CD4-positive, CD25-positive, alpha-beta regulatory T cell (primary cell): ENCODE measurements around the gene SBK2. TPM values are rescaled to one million over a fixed set of nuclear protein-coding genes. Genes with fewer than 3 reads are reported as not detected.

Source experiments
- ATAC-seq, 2 donors: fragments of 150-1000 bp; cut with Tn5 transposase; one replicate each; pipeline ENCODE4 v1.10.0; 2021; ENCODE audit warnings: low read depth in 2 of 2, moderate number of reproducible peaks in 2 of 2, moderate library complexity in 1 of 2
- DNase-seq, 3 donors: peaks; one replicate each; pipeline versions ENCODE4 v3.0.0 to v3.0.0-alpha.2; 2012 to 2022; ENCODE audit warnings: mixed read lengths in 1 of 3
- H3K27ac ChIP-seq: one replicate; pipeline ENCODE4 v1.7.0; 2013; ENCODE audit warnings: mild to moderate bottlenecking, low read length; ENCODE audit not compliant: insufficient read depth, poor library complexity, severe bottlenecking
- H3K27me3 ChIP-seq: one replicate; pipeline ENCODE4 v1.7.0; 2013; ENCODE audit warnings: low read length; ENCODE audit not compliant: control insufficient read depth, insufficient read depth
- H3K36me3 ChIP-seq: one replicate; pipeline ENCODE4 v1.7.0; 2013; ENCODE audit warnings: mild to moderate bottlenecking, low read length, moderate library complexity; ENCODE audit not compliant: control insufficient read depth, insufficient read depth
- H3K4me1 ChIP-seq: 2 replicates; pipeline ENCODE4 v1.7.0; 2013; ENCODE audit warnings: mild to moderate bottlenecking, low read length; ENCODE audit not compliant: insufficient read depth, control insufficient read depth, poor library complexity, severe bottlenecking
- H3K4me3 ChIP-seq: one replicate; pipeline ENCODE4 v1.7.0; 2013; ENCODE audit warnings: low read depth, mild to moderate bottlenecking, low read length, moderate library complexity
- H3K9me3 ChIP-seq, 2 experiments: 1 replicate in 1 of 2; 2 replicates in 1 of 2; pipeline ENCODE4 v1.7.0; 2013; ENCODE audit warnings: low read length in 2 of 2, mild to moderate bottlenecking in 1 of 2, moderate library complexity in 1 of 2; ENCODE audit not compliant: control insufficient read depth in 2 of 2
- H3K27ac Mint-ChIP-seq, 3 donors: one replicate each; pipeline ENCODE4 v1.8.0; 2020 to 2022; ENCODE audit warnings: mild to moderate bottlenecking in 3 of 3, mixed read lengths in 3 of 3, moderate library complexity in 2 of 3
- H3K27me3 Mint-ChIP-seq: one replicate; pipeline ENCODE4 v1.8.0; 2022; ENCODE audit warnings: mild to moderate bottlenecking, mixed read lengths
- H3K36me3 Mint-ChIP-seq: one replicate; pipeline ENCODE4 v1.8.0; 2020; ENCODE audit warnings: mixed read lengths
- H3K4me1 Mint-ChIP-seq, 4 donors: one replicate each; pipeline ENCODE4 v1.8.0; 2020 to 2022; ENCODE audit warnings: mixed read lengths in 4 of 4, mild to moderate bottlenecking in 1 of 4
- H3K4me3 Mint-ChIP-seq, 4 donors: one replicate each; pipeline ENCODE4 v1.8.0; 2020 to 2022; ENCODE audit warnings: mild to moderate bottlenecking in 4 of 4, mixed read lengths in 4 of 4, moderate library complexity in 3 of 4
- H3K9me3 Mint-ChIP-seq, 7 donors: one replicate each; pipeline ENCODE4 v1.8.0; 2020 to 2022; ENCODE audit warnings: mixed read lengths in 7 of 7, mild to moderate bottlenecking in 3 of 7, moderate library complexity in 2 of 7
- polyA plus RNA-seq, 4 donors: library from polyadenylated mRNA; unstranded; fragments of 300-500 nt; fragmentation: Illumina TruSeq; gene quantifications; one replicate each; pipeline ENCODE4 v1.2.3, GENCODE V29; 2021
- total RNA-seq: library from RNA; stranded (reverse); gene quantifications from one replicate; pipeline ENCODE4 v1.2.3, GENCODE V29; 2022

Gene SBK2
- total and polyA plus RNA-seq, 5 donors from 2014 or later, result not detected

DNA sequence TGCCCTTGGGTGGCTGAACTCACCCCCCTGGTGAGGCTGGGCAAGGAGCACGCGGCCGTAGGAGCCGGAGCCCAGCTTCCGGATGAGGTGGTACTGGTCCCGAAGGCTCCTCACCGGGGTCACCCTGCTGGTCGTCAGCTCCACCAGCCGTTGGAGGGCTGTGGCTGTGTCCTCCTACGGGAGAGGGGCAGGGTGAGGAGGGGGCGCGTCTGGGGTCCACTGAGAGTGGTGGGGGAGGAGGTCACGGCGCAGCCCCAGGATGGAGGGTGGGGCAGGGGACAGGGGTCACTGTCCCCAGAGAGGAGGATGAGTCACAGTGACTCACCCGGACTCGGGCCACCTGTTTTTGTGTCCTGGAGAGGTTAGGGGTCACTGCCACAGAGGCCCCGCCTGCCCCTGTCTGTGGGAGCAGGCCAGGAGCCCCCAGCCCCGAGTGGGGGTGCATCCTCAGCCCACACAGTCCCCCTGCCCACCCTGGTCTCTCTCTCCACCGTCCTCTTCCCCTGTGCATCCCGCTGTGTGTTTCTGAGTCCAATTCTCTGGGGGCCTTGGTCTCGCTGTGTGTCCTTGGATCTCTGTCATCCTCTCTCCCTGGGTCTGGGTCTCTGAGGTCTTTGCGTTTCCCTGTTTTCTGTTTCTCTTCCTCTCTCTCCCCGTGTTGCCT is 8.0 kb upstream of the SBK2 start:
- no peak overlapping the region for H3K27ac ChIP-seq
- H3K4me1 ChIP-seq, result no peaks in the 10 kb centered on the region
- H3K27me3 Mint-ChIP-seq, result peaks cover 12% of the 10 kb centered on the region
- ATAC-seq (no peak), DNase-seq (no peak)
- H3K27me3 ChIP-seq, result no peaks in the 10 kb centered on the region
- no peaks in the 10 kb centered on the region for H3K36me3 ChIP-seq
- H3K36me3 Mint-ChIP-seq, result no peaks in the 10 kb centered on the region
- no peak overlapping the region for H3K4me3 Mint-ChIP-seq
- H3K9me3 Mint-ChIP-seq, result peaks cover 0 to 3% (median 1%) of the 10 kb centered on the region in 7 donors
- H3K27ac Mint-ChIP-seq, result no peak overlapping the region
- no peaks in the 10 kb centered on the region for H3K4me1 Mint-ChIP-seq
- H3K9me3 ChIP-seq, result no peaks in the 10 kb centered on the region
- H3K4me3 ChIP-seq, result no peak overlapping the region

- no peak overlapping the region for H3K27ac Mint-ChIP-seq
- Histone ChIP-seq H3K36me3 (no peaks in the 10 kb centered on the region), H3K4me3 (no peak overlapping the region), H3K4me1 (no peaks in the 10 kb centered on the region), H3K27ac (no peak overlapping the region), H3K9me3 (no peaks in the 10 kb centered on the region), H3K27me3 (no peaks in the 10 kb centered on the region)
- ATAC-seq (no peak), DNase-seq (no peak)
- H3K27me3 Mint-ChIP-seq, result peaks cover 12% of the 10 kb centered on the region
- no peaks in the 10 kb centered on the region for H3K4me1 Mint-ChIP-seq
- no peak overlapping the region for H3K4me3 Mint-ChIP-seq
- peaks cover 0 to 3% (median 1%) of the 10 kb centered on the region in 7 donors for H3K9me3 Mint-ChIP-seq
- H3K36me3 Mint-ChIP-seq, result no peaks in the 10 kb centered on the region
Observed at GRCh38 chr19:55544014-55544413, 7.1 kb upstream of the SBK2 start.

GRCh38 chr19:55543567-55543966 is 6.6 kb upstream of the SBK2 start:
- no peak overlapping the region for H3K27ac Mint-ChIP-seq
- Histone ChIP-seq H3K36me3 (no peaks in the 10 kb centered on the region), H3K9me3 (no peaks in the 10 kb centered on the region), H3K4me1 (no peaks in the 10 kb centered on the region), H3K27ac (no peak overlapping the region), H3K4me3 (no peak overlapping the region), H3K27me3 (no peaks in the 10 kb centered on the region)
- peak overlapping the region in 1 of 4 donors; percentile 91 for H3K4me3 Mint-ChIP-seq
- no peak for ATAC-seq
- no peaks in the 10 kb centered on the region for H3K4me1 Mint-ChIP-seq
- no peaks in the 10 kb centered on the region for H3K36me3 Mint-ChIP-seq
- peaks cover 12% of the 10 kb centered on the region for H3K27me3 Mint-ChIP-seq
- H3K9me3 Mint-ChIP-seq, result peaks cover 0 to 3% (median 1%) of the 10 kb centered on the region in 7 donors
- DNase-seq, result no peak

DNA sequence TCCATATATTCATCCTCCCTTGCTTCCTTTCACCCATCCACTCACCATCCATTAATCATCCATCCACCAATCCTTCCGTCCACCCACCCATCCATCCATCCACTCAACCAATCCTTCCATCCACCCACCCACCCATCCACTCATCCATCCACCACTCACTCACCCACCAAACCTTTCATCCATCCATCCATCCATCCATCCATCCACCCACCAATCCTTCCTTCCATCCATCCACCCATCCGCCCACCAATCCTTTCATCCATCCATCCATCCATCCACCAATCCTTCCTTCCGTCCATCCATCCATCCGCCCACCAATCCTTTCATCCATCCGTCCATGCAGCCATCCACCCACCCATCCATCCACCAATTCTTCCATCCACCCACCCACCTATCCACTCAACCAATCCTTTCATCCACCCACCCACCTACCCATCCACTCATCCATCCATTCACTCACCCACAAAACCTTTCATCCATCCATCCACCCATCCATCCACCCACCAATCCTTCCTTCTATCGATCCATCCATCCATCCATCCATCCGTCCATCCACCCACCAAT is 5.4 kb upstream of the SBK2 start:
- Histone ChIP-seq H3K4me3 (no peak overlapping the region), H3K36me3 (no peaks in the 10 kb centered on the region), H3K4me1 (no peaks in the 10 kb centered on the region), H3K27me3 (no peaks in the 10 kb centered on the region), H3K27ac (no peak overlapping the region), H3K9me3 (no peaks in the 10 kb centered on the region)
- H3K27ac Mint-ChIP-seq, result no peak overlapping the region
- H3K4me3 Mint-ChIP-seq, result no peak overlapping the region
- DNase-seq (no peak), ATAC-seq (no peak)
- peaks cover 9% of the 10 kb centered on the region for H3K27me3 Mint-ChIP-seq
- no peaks in the 10 kb centered on the region for H3K36me3 Mint-ChIP-seq
- H3K9me3 Mint-ChIP-seq, result peaks cover 0 to 3% (median under 1%) of the 10 kb centered on the region in 7 donors
- H3K4me1 Mint-ChIP-seq, result no peaks in the 10 kb centered on the region

DNA sequence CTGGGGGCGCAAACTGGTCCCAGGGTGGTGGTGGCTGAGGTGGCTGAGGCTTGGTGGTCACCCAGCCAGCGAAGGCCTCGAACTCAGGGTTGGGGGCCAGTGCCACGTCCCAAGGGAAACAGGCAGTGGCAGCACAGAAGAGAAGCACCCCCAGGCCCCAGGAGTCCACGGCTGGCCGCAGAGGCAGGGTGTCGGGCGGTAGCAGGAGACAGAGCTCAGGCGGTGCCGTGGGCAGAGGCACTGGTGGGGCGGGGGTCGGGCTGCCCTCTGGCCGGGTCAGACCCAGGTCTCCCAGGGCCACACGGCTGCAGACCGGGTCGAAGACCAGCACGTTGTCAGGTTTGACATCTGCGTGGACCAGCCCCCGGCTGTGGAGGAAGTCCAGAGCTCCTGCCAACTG is 4.2 kb upstream of the SBK2 start:
- H3K27me3 ChIP-seq, result no peaks in the 10 kb centered on the region
- no peaks in the 10 kb centered on the region for H3K36me3 Mint-ChIP-seq
- no peaks in the 10 kb centered on the region for H3K4me1 Mint-ChIP-seq
- H3K27me3 Mint-ChIP-seq, result peaks cover 5% of the 10 kb centered on the region
- no peaks in the 10 kb centered on the region for H3K9me3 ChIP-seq
- H3K4me1 ChIP-seq, result no peaks in the 10 kb centered on the region
- DNase-seq (no peak), ATAC-seq (no peak)
- no peaks in the 10 kb centered on the region for H3K36me3 ChIP-seq
- H3K4me3 ChIP-seq, result no peak overlapping the region
- no peak overlapping the region for H3K27ac ChIP-seq
- H3K27ac Mint-ChIP-seq, result no peak overlapping the region
- no peak overlapping the region for H3K4me3 Mint-ChIP-seq
- H3K9me3 Mint-ChIP-seq, result peaks cover 0 to 3% (median 0%) of the 10 kb centered on the region in 7 donors

DNA sequence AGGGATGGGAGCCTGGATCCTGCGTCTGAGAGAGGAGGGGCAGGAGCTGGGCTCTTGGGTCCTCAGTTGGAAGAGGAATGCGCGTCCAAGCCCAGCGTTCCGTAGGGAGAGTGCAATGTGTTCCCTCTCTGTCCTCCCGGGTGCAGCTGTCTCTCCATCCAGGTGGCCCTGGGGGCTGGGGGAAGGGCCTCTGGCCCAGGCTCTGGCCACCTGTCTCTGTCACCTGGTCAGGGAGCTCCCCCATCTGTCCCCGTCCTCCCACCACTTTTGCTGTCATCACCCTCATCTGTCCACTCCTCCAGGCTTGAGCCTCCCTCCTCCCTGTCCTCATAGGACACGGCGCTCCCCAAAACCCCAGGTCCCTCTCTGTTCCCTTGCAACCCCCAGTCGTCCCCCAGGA is 3.7 kb upstream of the SBK2 start:
- Histone ChIP-seq H3K27me3 (no peaks in the 10 kb centered on the region), H3K36me3 (no peaks in the 10 kb centered on the region), H3K4me3 (no peak overlapping the region), H3K9me3 (no peaks in the 10 kb centered on the region), H3K4me1 (no peaks in the 10 kb centered on the region), H3K27ac (no peak overlapping the region)
- Mint-ChIP-seq H3K36me3 (no peaks in the 10 kb centered on the region), H3K4me3 (no peak overlapping the region), H3K27ac (no peak overlapping the region), H3K27me3 (peaks cover 5% of the 10 kb centered on the region), H3K9me3 (peaks cover 0 to 3% (median 0%) of the 10 kb centered on the region in 7 donors), H3K4me1 (no peaks in the 10 kb centered on the region)
- DNase-seq, result no peak
- no peak for ATAC-seq

DNA sequence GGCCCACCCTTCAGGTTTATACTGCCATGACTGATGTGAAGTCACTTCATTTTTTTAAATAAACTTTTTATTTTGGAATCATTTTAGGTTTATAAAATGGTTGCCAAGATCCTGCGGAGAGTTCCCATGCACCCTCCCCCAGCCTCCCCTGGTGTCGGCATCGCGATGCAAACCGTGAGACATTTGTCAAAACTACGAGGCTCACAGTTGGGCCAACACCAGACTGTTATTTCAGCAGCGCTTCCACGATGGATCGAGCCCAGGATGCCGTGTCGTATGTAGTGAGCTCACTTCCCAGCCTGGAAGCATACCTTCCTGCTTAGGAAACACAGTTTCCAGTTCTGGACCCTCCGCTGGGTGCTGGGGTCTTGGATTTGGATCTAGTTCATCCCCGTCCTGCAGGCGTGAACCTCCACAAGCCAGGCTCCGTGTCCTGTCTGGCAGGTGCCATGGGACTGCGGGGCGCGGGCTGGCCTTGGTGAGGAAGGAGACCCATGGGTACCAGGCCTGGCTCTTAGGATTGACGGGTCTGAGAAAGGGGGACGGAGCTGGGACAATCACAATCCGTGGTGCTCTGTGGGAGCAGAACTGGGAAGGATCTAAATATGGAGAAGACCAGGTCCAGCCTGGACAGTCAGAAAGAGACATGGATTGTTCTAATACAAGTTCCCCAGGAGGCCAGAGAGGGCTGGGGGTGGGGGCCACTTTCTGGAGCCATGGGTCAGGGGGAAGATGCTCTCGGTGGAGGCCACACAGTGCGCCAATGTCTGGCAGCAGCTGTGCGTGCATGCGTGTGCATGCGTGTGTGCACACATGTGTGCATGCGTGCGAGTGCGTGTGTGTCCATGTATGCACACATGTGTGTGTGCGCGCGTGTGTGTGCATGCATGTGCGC is 2.4 kb upstream of the SBK2 start:
- Histone ChIP-seq H3K4me1 (no peaks in the 10 kb centered on the region), H3K36me3 (no peaks in the 10 kb centered on the region), H3K9me3 (no peaks in the 10 kb centered on the region), H3K27ac (no peak overlapping the region), H3K27me3 (no peaks in the 10 kb centered on the region), H3K4me3 (no peak overlapping the region)
- Mint-ChIP-seq H3K36me3 (no peaks in the 10 kb centered on the region), H3K4me3 (no peak overlapping the region), H3K27ac (no peak overlapping the region), H3K4me1 (no peaks in the 10 kb centered on the region), H3K27me3 (peaks cover 5% of the 10 kb centered on the region), H3K9me3 (peaks cover 0 to 3% (median 0%) of the 10 kb centered on the region in 7 donors)
- ATAC-seq (no peak), DNase-seq (no peak)
